ENCODE results near the gene PPFIA4. TPM values are rescaled to one million over a fixed set of nuclear protein-coding genes. Genes with fewer than 3 reads are reported as not detected.

PPFIA4 gene
- total RNA-seq, 1 donor from 2014 or later: 0.29 TPM

- H3K4me1 Mint-ChIP-seq: no peaks in the 10 kb centered on the region
- no peaks in the 10 kb centered on the region for H3K36me3 Mint-ChIP-seq (ENCODE audit: low read depth)
- no peak for DNase-seq
- no peak overlapping the region for H3K27ac Mint-ChIP-seq
- no peaks in the 10 kb centered on the region for H3K9me3 Mint-ChIP-seq
- intact Hi-C loops (cut with micrococcal nuclease): no loop called here
- peaks cover 23% of the 10 kb centered on the region for H3K27me3 Mint-ChIP-seq
- TF ChIP-seq, protein P1, sequence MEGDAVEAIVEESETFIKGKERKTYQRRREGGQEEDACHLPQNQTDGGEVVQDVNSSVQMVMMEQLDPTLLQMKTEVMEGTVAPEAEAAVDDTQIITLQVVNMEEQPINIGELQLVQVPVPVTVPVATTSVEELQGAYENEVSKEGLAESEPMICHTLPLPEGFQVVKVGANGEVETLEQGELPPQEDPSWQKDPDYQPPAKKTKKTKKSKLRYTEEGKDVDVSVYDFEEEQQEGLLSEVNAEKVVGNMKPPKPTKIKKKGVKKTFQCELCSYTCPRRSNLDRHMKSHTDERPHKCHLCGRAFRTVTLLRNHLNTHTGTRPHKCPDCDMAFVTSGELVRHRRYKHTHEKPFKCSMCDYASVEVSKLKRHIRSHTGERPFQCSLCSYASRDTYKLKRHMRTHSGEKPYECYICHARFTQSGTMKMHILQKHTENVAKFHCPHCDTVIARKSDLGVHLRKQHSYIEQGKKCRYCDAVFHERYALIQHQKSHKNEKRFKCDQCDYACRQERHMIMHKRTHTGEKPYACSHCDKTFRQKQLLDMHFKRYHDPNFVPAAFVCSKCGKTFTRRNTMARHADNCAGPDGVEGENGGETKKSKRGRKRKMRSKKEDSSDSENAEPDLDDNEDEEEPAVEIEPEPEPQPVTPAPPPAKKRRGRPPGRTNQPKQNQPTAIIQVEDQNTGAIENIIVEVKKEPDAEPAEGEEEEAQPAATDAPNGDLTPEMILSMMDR (IDR thresholded peaks at IDR 0.05): no peak
- ATAC-seq (ENCODE audit: low read depth): no peak
- ChIA-PET POLR2A (no interaction called here), CTCF (interaction anchor here (0.7 kb wide), 1 partner anchor 382 kb away, joined by 3 read pairs; no protein-coding TSS in a partner anchor)
- no peak overlapping the region for H3K4me3 Mint-ChIP-seq
These were observed 26.3 kb downstream of the PPFIA4 start for GRCh38 chr1:203052601-203053000.

- no peaks in the 10 kb centered on the region for H3K36me3 Mint-ChIP-seq (ENCODE audit: low read depth)
- no peaks in the 10 kb centered on the region for H3K9me3 Mint-ChIP-seq
- intact Hi-C loops (cut with micrococcal nuclease): no loop called here
- no peak overlapping the region for H3K27ac Mint-ChIP-seq
- ATAC-seq (ENCODE audit: low read depth): no peak
- no peak for DNase-seq
- TF ChIP-seq, protein P1 (IDR thresholded peaks at IDR 0.05): no peak
- no peak overlapping the region for H3K4me3 Mint-ChIP-seq
- POLR2A ChIA-PET: no interaction called here
- CTCF ChIA-PET: interaction anchor here (2.1 kb wide), 1 partner anchor 15 kb away, joined by 4 read pairs; no protein-coding TSS in a partner anchor
- H3K27me3 Mint-ChIP-seq: peaks cover 30% of the 10 kb centered on the region
- H3K4me1 Mint-ChIP-seq: no peaks in the 10 kb centered on the region
These were observed 27.9 kb downstream of the PPFIA4 start for GRCh38 chr1:203054184-203054583.

- TF ChIP-seq, protein P1 (IDR thresholded peaks at IDR 0.05): no peak
- H3K9me3 Mint-ChIP-seq: no peaks in the 10 kb centered on the region
- ATAC-seq (ENCODE audit: low read depth) (no peak), DNase-seq (no peak)
- no peaks in the 10 kb centered on the region for H3K4me1 Mint-ChIP-seq
- intact Hi-C loops (cut with micrococcal nuclease): no loop called here
- H3K27ac Mint-ChIP-seq: no peak overlapping the region
- H3K27me3 Mint-ChIP-seq: peaks cover 30% of the 10 kb centered on the region
- ChIA-PET POLR2A (no interaction called here), CTCF (interaction anchor here (2.1 kb wide), 1 partner anchor 15 kb away, joined by 4 read pairs; no protein-coding TSS in a partner anchor)
- no peaks in the 10 kb centered on the region for H3K36me3 Mint-ChIP-seq (ENCODE audit: low read depth)
- no peak overlapping the region for H3K4me3 Mint-ChIP-seq
These were observed 28.4 kb downstream of the PPFIA4 start for GRCh38 chr1:203054642-203055041.

GRCh38 chr1:203055161-203055799 is 29.0 kb downstream of the PPFIA4 start:
- no peaks in the 10 kb centered on the region for H3K9me3 Mint-ChIP-seq
- intact Hi-C loops (cut with micrococcal nuclease): no loop called here
- ChIA-PET CTCF (interaction anchor here (2.1 kb wide), 1 partner anchor 16 kb away, joined by 4 read pairs; no protein-coding TSS in a partner anchor), POLR2A (no interaction called here)
- no peak overlapping the region for H3K27ac Mint-ChIP-seq
- ATAC-seq (ENCODE audit: low read depth) (no peak), DNase-seq (no peak)
- TF ChIP-seq, protein P1 (IDR thresholded peaks at IDR 0.05): no peak
- no peak overlapping the region for H3K4me3 Mint-ChIP-seq
- no peaks in the 10 kb centered on the region for H3K36me3 Mint-ChIP-seq (ENCODE audit: low read depth)
- H3K4me1 Mint-ChIP-seq: no peaks in the 10 kb centered on the region
- H3K27me3 Mint-ChIP-seq: peaks cover 27% of the 10 kb centered on the region

- intact Hi-C loops (cut with micrococcal nuclease): no loop called here
- ChIA-PET POLR2A (no interaction called here), CTCF (interaction anchor here (2.1 kb wide), 1 partner anchor 17 kb away, joined by 4 read pairs; no protein-coding TSS in a partner anchor)
- Mint-ChIP-seq H3K36me3 (ENCODE audit: low read depth) (no peaks in the 10 kb centered on the region), H3K4me3 (no peak overlapping the region), H3K4me1 (no peaks in the 10 kb centered on the region), H3K27ac (no peak overlapping the region), H3K9me3 (no peaks in the 10 kb centered on the region), H3K27me3 (peaks cover 25% of the 10 kb centered on the region)
- DNase-seq: no peak
- TF ChIP-seq, protein P1 (IDR thresholded peaks at IDR 0.05): no peak
- ATAC-seq (ENCODE audit: low read depth): no peak
These were observed 29.7 kb downstream of the PPFIA4 start for GRCh38 chr1:203056012-203056411.
